HG03520 (cell line): Measurements from ENCODE around the gene GRID1.

Experiments used
- ATAC-seq: cut with Tn5 transposase; IDR thresholded peaks from one replicate; pipeline ENCODE4 v1.9.1; 2021; ENCODE audit warnings: mild to moderate bottlenecking, moderate library complexity; ENCODE audit not compliant: unreplicated experiment

Gene GRID1

DNA sequence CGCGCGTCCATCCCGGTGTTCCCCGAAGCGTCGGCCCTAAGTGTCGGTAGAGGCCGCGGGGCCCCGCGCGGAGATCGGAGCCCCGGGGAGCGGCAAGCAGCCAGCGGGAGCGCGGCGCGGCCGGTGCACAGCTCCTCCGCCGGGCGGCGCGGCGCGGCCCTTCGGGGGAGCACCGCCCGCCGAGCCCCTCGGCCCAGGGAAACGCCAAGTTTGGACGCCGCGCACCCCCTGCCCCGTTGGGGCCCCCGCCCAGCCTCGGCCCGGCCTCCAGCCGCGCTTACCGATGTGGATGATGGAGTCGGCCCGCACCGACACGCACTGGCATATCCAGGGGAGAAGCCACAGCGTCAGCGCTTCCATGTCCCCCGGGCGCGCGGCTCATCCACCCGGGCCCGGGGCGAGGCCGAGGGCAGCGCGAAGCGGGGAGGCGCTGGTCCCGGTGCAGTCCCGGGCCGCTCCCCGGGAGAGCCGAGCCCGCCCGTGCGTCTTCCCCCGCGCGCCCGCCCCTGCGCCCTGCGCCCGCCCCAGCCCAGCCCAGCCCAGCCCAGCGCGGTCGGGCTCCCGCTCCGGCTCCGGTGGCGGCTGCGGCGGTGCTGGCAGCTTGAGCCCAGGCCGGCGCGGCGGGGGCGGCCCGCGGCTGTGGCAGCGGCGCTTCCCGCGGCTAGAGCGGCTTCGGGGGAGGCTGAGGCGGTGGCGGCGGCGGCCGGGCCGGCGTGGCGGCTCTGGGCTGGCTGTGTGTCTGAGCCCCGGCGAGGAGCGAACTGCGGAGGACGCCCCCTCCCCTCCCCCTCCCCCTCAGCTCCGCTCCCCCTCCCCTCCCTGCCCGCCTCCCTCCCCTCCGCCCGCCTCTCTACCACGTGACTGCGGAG, at the start of gene GRID1:
TSS of gene GRID1 (minus strand) at position 763 of the 869 bp plus-strand sequence.
- no peak for ATAC-seq

DNA sequence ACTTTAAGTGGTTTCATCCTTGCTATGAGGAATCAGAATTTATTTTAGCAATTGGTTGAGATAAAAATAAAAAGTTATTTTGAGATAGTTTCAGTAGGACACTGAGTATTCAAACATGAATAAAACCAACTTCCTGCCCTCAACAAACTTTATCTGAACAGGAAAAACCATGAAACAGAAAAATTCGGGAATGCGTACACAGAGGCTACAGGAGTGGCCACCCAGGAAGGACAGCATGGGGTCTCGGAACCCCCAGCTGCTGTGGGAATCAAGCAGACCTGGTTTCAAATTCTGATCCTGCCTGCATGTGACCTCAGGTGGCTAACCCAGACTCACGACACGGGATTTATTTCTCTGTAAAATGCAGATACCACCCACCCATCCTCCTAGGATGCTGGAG, 49.0 kb upstream of the GRID1 start:
- ATAC-seq: no peak

DNA sequence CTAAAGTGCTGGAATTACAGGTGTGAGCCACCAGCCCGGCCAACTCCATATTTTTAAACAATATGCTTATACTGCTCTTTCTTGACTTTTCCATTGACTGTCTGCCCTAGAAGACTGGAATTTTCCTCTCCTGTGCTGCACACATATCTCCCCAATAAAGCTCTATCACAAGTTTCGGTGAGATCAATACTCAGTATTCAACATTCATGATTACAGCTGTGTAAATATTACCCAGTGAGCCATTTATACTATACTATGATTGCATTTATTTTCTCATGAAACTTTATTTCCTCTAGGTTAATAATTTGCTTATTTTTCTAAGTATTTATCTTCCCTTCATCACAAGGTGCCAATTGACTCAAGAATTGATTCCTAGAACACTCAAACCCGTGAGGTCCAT, 48.5 kb upstream of the GRID1 start:
- ATAC-seq: no peak

DNA sequence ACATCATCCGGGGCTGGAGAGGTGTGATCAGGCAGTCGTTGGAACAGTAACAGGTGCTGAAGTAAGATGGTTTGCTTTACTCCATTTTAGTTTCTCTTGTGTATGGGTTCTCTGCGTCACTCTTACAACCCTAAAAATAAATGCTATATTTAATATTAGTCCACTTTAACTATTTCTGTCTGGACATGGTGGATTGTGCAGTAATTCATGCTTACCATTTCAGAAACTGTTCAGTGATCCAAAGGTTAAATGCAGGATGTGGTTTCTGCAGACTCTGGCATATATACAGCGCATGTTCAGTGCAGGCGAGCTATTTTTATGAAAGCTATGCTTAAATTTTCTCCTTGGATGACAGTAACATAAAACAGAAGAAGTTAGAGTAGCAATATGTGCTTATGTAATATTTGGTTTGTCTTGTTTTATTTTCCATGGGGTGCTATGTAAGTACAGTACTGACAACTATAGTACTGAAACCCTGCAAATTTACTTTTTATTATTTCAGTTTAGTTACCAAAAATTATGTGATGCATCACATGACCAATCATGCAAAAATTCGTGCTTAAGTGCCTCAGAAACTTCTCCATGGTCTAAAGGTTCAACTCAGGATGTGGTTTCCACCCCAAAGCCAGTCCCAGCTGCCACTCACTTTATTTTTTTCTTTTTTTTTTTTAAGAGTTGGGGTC, 46.6 kb upstream of the GRID1 start:
- peak; percentile 63 for ATAC-seq

DNA sequence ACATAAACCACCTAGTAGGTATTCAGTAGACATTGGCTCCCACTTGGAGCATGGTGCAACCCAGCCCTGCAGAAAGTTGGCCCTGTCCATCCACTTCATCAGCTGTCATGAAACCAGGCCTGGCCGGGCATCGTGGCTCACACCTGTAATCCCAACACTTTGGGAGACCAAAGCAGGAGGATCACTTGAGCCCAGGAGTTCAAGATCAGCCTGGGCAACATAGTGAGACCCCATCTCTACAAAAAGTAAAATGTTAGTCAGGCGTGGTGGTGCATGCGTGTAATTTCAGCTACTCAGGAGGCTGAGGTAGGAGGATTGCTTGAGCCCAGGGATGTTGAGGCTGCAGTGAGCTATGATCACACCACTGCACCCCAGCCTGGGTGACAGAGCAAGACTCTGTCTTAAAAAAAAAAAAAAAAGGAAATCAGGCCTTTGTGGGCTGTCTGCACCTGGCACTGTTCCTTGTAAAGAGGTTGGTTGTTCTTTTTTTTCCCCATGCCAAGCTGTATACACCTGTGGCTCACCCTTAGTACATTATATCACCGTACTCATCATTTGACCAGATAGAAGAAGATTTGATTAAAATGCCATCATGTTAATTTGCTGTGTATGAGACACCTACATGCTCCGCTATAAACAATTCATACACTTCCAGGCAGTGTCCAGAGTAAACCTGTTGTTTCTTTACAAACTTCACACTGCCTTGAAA, 45.4 kb upstream of the GRID1 start:
- ATAC-seq: peak; percentile 15

DNA sequence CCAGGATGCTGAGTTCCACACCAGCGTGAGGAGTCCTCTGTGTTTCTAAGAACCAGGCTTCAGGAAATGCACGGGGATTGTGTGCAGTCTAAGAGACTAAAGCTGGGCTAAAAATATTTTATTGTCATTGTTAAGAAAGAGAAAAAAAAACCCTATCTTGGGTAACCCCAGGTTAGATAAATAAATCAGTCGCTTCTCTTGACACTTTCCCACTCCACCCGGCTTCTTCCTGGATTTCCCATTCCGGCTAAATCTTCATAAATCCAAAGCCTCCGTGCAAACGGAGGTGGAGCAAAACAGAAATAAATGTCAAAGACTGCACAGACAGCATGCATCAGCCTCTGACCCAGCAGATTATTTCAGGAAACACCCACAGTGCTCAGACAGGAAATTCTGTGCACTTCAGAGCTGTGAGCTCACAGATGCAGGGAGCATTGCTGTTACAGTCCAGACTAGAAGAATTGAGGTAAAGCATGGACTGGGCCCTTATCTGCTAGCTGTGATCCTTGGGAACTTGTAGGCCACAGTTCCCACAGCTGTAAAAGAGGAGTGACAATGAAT, 44.8 kb upstream of the GRID1 start:
- ATAC-seq: peak; percentile 34

DNA sequence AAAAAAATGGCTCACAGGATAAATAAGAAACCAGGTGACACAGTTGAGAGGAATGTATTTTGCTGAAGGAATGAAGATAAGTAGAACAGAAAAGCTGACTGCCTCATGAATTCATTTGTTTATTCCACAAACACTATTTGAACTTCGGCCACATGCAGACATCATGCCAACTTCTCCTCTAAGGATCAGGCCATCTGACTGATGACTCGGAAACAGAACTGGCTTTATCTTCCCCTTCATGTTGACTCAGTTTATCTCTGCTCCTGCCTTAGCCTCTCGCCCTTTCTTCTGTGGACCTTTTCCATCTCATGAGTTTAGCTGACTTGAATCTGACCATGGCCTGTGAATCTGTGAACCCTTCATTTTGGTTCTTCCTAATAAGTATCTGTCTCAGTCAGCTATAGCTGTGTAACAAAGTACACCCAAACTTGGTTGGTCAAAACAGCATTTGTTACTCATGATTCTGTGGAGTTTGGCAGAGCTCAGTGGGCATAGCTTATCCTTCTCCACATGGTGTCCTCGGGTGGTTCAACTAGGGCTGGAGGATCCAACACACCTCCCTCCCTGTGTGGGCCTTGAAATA, 44.0 kb upstream of the GRID1 start:
- ATAC-seq: no peak

DNA sequence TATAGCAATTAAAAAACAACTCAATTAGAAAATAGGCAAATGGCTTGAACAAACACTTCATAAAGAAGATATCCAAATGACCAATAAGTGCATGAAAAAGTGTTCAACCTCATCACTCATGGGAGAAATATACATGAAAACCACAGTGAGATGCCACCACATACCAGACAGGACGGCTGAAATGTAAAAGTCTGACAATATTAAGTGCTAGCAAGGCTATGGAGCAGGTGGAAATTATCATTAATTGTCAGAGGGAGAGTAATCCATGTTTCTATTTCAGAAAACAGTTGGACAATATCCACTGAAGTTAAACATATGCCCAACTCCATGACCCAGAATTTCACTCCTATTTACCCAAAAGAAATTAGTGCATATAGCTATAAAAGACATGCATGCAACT, 42.6 kb upstream of the GRID1 start:
- no peak for ATAC-seq

DNA sequence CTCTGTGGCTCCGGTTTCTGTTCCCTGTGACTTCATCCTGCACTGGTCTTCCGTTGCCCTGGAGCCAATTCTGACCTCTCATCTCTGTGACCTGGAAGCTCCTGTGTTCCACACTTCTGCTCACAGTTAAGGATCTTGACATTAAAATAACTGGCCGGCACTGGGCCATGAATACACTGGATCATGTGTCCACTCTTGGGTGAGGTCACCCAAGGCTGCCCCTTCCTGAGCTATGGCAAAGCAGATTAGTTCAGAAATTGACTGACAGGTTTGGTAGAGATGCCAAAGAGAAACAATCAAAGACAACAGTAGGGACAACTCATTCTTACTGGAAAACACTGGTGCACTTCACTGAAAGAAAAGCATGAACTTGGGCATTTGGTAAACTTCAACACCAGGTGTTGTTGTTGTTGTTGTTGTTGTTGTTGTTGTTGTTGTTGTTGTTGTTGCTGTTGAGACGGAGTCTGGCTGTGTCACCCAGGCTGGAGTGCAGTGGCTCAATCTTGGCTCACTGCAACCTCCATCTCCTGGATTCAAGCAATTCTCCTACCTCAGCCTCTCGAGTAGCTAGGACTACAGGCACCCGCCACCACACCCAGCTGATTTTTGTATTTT, 36.7 kb upstream of the GRID1 start:
- ATAC-seq: no peak

DNA sequence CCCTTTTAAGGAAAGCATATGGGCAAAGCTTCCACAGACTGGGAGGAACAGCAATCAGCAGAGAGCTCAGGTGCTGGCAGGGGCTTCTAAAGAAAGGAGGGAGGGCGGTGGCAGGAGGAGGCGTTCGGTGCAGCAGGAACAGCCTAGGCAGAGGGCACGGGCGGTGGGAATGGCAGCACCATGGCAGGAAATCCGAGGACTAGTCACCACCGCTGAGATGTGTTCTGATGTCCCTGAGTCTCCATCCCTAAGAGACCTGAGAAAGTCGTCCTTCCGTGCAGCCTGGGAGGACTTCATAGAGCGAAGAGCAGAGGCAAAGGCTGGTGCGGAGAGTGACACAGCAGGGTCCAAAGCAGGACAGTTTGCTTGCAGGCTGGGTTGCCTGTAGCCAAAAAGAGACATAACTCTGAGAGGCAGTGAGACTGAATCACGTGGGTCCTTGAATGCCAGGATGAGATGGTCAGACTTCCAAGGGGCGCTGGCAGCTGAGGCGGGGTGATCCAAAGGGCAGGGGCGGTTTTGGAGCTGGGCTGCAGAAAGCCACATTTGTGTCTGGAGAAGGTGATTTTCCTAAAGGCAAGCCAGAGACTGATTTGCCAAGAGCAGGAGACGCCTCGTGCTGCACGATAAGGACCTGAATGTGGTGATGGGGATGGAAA, 35.8 kb upstream of the GRID1 start:
- no peak for ATAC-seq

DNA sequence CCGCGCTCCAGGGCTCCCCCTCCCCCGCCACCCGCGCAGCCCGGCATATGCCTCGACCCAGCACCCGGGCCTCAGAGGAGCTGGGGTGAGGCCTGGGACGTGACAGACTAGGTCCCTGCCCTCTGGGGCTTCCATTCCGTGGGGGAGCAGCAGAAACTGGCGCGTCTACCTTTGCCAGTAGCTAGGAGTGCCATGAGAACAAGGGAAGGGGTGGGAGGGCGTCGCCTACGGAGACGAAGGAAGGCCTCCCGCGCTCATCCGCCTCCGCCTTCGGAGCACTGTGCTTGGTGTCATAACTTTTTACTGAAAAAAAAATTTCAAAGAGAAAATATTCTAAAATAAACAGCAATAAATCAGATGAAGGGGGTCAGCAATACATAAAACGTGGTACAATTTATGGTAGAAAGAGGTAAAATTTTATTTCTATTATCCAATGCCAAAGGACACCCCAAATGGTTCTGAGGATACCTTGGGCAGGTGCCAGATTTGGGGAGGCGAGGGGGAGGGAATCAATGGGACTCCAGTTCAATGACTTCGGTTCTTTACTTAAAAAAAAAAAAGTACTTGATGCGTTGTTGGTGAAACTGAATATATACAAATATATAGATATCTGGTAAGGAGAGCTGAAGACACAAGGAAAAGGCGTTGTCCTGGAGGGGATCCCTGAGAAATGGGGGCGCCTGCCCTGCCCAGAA, 35.1 kb upstream of the GRID1 start:
- ATAC-seq: no peak

DNA sequence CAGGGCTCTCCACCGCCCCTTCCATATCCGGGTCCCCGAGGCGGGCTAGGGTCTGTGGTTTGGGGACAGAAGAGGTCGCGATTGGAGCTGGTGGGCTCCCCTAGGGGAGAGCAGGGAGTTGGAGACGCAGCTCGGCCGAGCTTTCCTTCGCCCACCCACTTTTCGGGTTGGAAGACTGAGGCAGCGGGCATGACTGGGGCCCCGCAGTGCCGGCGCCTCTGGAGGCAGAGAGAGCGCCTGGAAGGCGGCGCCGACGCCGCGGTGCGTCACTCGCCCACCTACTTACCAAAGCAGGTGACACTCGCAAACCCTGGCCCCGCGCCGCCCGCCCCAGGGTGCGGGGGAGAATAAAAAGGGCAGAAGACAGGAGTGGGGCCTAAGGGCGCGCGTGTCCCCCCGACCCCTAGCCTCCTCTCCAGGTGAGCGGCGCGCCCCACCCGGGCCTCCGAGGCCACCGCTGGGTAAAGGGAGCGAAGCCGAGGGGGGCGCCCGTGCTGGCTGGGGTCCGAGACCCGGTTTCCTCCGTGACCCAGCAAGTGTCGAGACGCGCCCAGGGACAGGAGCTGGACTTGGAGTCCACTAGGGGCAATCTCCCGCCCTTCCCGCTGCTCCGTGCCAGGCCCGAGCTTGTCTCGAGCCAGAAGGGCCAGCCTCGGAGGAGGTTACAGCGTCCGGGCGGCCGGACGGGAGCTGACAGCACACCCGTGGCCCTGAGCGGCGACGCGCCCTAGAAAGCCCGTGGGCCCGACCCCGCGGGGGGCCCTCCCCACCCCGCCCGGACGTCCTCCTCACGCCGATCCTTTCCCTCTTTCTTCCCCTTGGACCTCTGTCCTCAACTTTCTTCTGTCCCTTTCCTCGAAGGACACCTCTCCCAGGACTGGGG, 34.4 kb upstream of the GRID1 start:
- ATAC-seq: peak; percentile 36

DNA sequence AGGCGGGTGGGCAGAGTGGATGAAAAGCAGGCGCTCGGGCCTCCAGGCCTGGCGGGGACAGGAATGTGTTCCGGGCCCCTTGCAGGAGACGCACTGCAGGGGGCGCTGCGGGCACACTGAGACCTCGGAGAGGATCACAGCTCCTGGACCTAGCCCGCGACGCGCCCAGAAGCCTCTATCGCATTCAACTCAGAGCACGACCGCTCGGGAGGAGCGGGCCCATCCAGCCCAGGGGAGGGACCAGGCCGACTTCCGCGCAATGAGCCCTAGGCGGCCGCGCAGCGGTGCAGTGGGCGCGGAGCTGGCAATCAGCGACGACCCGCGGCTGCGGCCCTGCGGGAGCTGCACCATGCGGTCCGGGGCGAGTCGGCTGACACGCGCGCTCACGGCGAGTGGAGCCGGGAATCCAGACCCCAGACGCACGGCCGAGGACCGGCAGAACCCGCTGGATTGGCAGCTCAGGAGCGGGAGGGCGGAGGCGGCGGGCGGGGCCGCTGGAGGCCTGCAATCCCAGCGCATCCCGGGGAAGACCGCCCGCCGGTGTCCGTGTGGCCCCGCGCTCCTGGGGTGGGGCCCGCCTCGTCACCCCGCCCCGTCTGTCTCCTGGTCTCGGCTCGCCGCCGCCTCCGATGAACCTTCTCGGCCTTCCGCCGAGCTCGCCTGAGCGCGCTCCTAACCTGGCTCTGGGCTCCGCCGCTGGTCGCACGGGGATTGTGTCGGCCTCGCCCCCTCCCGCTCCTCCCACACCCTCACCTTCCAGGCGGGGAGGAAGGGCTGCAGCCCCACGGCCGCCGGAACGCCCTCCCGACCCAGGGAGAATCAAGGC, 33.5 kb upstream of the GRID1 start:
- peak; percentile 92 for ATAC-seq

DNA sequence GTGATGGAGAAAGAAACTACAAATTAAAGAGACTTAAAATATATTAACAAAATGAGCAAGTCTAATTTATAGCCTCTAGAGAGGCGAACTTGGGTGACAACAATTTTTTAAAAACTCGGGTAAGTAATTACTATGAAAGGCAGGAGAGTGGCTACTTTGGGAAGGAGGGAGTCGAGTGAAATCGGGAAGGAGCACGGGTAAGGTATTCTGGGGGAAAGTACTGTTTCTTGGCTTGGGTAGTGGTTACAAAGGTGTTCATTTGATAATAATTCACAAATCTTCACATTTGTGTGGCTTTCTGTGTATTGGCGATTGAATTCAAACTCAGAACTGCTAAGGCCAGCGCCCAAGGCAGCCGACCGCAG, 32.9 kb upstream of the GRID1 start:
- no peak for ATAC-seq

DNA sequence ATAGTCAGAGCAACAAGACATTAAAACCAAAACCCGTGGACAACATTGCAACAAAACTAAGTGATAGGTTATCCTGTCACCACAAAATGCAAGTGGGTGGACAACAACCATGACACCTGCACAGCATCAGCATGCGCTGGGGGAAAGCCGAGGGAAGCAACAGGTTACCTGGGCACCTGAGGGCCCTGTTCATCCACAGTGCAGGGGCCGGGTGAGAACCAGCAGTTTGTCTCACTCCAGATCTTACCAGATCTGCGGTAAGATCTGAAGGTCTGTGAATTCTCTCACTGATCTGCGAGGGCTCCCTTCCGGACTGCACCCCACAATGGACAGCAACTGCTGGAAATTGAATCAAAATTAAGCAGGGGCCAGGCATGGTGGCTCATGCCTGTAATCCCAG, 30.5 kb upstream of the GRID1 start:
- no peak for ATAC-seq

DNA sequence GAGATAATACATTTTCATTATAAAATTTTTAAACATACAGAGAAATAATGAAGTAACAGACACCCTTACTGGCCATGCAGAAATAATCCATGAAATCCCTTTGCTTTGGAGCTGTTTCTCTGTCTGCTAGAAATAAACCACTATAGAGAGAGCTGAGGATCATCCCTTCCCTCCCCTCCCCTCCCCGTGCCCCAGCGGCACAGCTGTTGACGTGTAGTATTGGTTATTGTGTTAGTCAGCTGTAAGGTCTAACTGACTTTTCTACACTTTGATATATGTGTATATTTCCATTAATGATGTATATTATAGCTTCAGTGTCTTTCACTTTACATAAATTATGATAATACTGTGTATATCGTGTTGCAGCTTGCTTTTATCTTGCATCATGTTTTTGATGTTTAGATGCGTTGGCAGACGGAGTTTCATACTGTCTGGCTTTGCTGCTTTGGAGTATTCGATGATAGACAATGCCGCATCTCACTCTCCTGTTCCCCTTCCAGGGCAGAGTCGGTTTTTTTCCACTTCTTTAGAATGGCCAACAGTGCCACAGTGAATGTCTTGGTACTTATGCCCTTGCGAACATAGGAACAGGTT, 27.4 kb upstream of the GRID1 start:
- no peak for ATAC-seq

DNA sequence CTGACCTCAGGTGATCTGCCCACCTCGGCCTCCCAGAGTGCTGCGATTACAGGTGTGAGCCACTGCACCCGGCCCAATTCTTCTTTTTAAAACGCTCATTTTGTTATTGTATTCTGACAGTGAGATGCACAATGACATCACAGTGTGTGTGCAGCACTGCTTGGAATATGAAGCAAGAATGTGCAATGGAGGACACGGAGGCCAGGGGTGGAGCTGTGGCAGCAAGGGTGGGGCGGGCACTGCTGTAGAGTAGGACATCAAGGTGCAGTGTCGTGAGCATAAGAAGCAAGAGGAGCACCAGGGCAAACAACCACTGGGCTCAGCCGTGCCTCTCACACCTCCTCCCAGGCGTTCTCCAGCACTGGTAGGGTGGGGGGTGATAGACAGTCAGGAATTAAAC, 26.8 kb upstream of the GRID1 start:
- no peak for ATAC-seq
